Keratinocyte (primary cell): ENCODE data around the gene TTC23L. TPM values are rescaled to one million over a fixed set of nuclear protein-coding genes. Genes with fewer than 3 reads are reported as not detected.

Experiments
- DNase-seq: peaks from one replicate; pipeline ENCODE4 v3.0.0-alpha.2; 2011; ENCODE audit warnings: low read depth, missing footprints, low spot score
- FAIRE-seq: peaks from 2 replicates; lab custom pipeline; 2011; peaks lifted over from hg19 to GRCh38; lab: Jason Lieb, UNC
- H2AFZ ChIP-seq: 2 replicates; pipeline ENCODE4 v1.6.0; 2012; ENCODE audit warnings: low read length, control low read depth, inconsistent platforms; ENCODE audit not compliant: control insufficient read depth
- H3K27ac ChIP-seq: 2 replicates; pipeline ENCODE4 v1.5.1; 2011; ENCODE audit warnings: low read length; ENCODE audit not compliant: control insufficient read depth, insufficient read depth
- H3K27me3 ChIP-seq: 3 replicates; pipeline ENCODE4 v1.6.0; 2011; ENCODE audit warnings: low read length; ENCODE audit not compliant: control insufficient read depth, insufficient read depth; ENCODE audit errors: extremely low read depth
- H3K36me3 ChIP-seq, 2 experiments: 2 replicates in 1 of 2; 3 replicates in 1 of 2; pipeline ENCODE4 v1.5.1; 2011; ENCODE audit warnings: low read length in 2 of 2, mild to moderate bottlenecking in 1 of 2; ENCODE audit not compliant: control insufficient read depth in 2 of 2, insufficient read depth in 2 of 2; ENCODE audit errors: extremely low read depth in 1 of 2
- H3K4me1 ChIP-seq: 3 replicates; pipeline ENCODE4 v1.5.1; 2011; ENCODE audit warnings: low read length; ENCODE audit not compliant: control insufficient read depth, insufficient read depth; ENCODE audit errors: extremely low read depth
- H3K4me2 ChIP-seq: 3 replicates; pipeline ENCODE4 v1.6.0; 2011; ENCODE audit warnings: low read depth, low read length; ENCODE audit not compliant: control insufficient read depth, insufficient read depth; ENCODE audit errors: extremely low read depth
- H3K4me3 ChIP-seq, 3 experiments: fragments of 200-600 bp in 1 of 3; sonication (generic) in 1 of 3; 2 replicates in 2 of 3; 3 replicates in 1 of 3; pipeline ENCODE4 v1.5.1; 2011 to 2016; ENCODE audit warnings: low read length in 3 of 3, mild to moderate bottlenecking in 3 of 3, control low read depth in 2 of 3, inconsistent platforms in 1 of 3, low read depth in 1 of 3, mixed read lengths in 1 of 3, mixed run types in 1 of 3, moderate library complexity in 1 of 3; ENCODE audit not compliant: control insufficient read depth in 2 of 3, insufficient read depth in 2 of 3; ENCODE audit errors: extremely low read depth in 1 of 3
- H3K79me2 ChIP-seq: 2 replicates; pipeline ENCODE4 v1.6.0; 2012; ENCODE audit warnings: low read length; ENCODE audit not compliant: control insufficient read depth, insufficient read depth
- H3K9ac ChIP-seq: 3 replicates; pipeline ENCODE4 v1.6.0; 2011; ENCODE audit warnings: low read length; ENCODE audit not compliant: control insufficient read depth, insufficient read depth; ENCODE audit errors: extremely low read depth
- H3K9me1 ChIP-seq: 3 replicates; pipeline ENCODE4 v1.6.0; 2011; ENCODE audit warnings: low read length; ENCODE audit not compliant: control insufficient read depth, insufficient read depth; ENCODE audit errors: extremely low read depth
- H3K9me3 ChIP-seq: 2 replicates; pipeline ENCODE4 v1.5.1; 2012; ENCODE audit warnings: low read depth, low read length; ENCODE audit not compliant: control insufficient read depth
- H4K20me1 ChIP-seq: 3 replicates; pipeline ENCODE4 v1.6.0; 2011; ENCODE audit warnings: low read length; ENCODE audit not compliant: control insufficient read depth, insufficient read depth; ENCODE audit errors: extremely low read depth
- CTCF ChIP-seq, 3 experiments: IDR thresholded peaks in 1 of 3; conservative IDR thresholded peaks in 1 of 3; optimal IDR thresholded peaks in 1 of 3; 2 replicates in 2 of 3; 3 replicates in 1 of 3; pipeline versions ENCODE3 to v1.5.1; 2011; ENCODE audit warnings: low read length in 3 of 3, mild to moderate bottlenecking in 3 of 3, moderate library complexity in 2 of 3, control low read depth in 1 of 3, inconsistent platforms in 1 of 3; ENCODE audit not compliant: insufficient read depth in 2 of 3; ENCODE audit errors: extremely low read depth in 1 of 3
- EZH2 ChIP-seq: IDR thresholded peaks from one replicate; pipeline ENCODE4 v1.6.1; 2012; ENCODE audit warnings: inconsistent platforms, mild to moderate bottlenecking, low read length, moderate library complexity
- dilution Hi-C: fragments of 300-500 bp; cut with MboI; formaldehyde crosslinking; loops from one replicate; pipeline ENCODE4 v1.7.0; 2020; ENCODE audit warnings: low sequenced_read_pairs; ENCODE audit not compliant: extremely low pct_ligation_motif_present
- polyA plus RNA-seq, 5 experiments: library from polyadenylated mRNA; depleted of rRNA in 3 of 5; stranded (reverse) in 3 of 5; stranded (forward) in 1 of 5; unstranded in 1 of 5; fragments of >200 nt; gene quantifications; 1 replicate in 1 of 5; 2 replicates in 3 of 5; 3 replicates in 1 of 5; pipeline versions ENCODE4 v1.2.1 to v1.2.3, GENCODE V29; 2011 to 2012; ENCODE audit warnings: missing spikeins in 2 of 5, low read depth in 1 of 5, low replicate concordance in 1 of 5

Gene TTC23L
- polyA plus RNA-seq, 1 donor (not counting 4 experiments of a cell fraction or from before 2014, with no cell fraction given), result 0.12 TPM

GRCh38 chr5:34811706-34812105, 27.3 kb upstream of the TTC23L start:
- H2AFZ ChIP-seq, result no peak overlapping the region
- no peak overlapping the region for H3K4me2 ChIP-seq
- no peaks in the 10 kb centered on the region for H4K20me1 ChIP-seq
- no peak overlapping the region for H3K27ac ChIP-seq
- no peaks in the 10 kb centered on the region for H3K27me3 ChIP-seq
- H3K4me3 ChIP-seq, result no peak overlapping the region
- no peak for FAIRE-seq
- TF ChIP-seq EZH2, result no peak
- TF ChIP-seq CTCF (optimal IDR thresholded peaks at IDR 0.05 in 1 of 3, IDR thresholded peaks at IDR 0.05 in 1 of 3, conservative IDR thresholded peaks at IDR 0.05 in 1 of 3; ENCODE audit: extremely low read depth in 1 of 3, insufficient read depth in 2 of 3, low read length in 3 of 3), result no peak
- H3K79me2 ChIP-seq, result no peaks in the 10 kb centered on the region
- peaks cover 5 to 6% of the 10 kb centered on the region in 2 experiments for H3K36me3 ChIP-seq
- DNase-seq, result no peak
- H3K4me1 ChIP-seq, result no peaks in the 10 kb centered on the region
- no peaks in the 10 kb centered on the region for H3K9me1 ChIP-seq
- no peak overlapping the region for H3K9ac ChIP-seq
- H3K9me3 ChIP-seq, result no peaks in the 10 kb centered on the region
- dilution Hi-C loops, result no loop called here

- H3K4me1 ChIP-seq, result no peaks in the 10 kb centered on the region
- FAIRE-seq (no peak), DNase-seq (no peak)
- H3K4me2 ChIP-seq, result no peak overlapping the region
- H3K9me1 ChIP-seq, result no peaks in the 10 kb centered on the region
- no peak overlapping the region for H3K4me3 ChIP-seq
- H3K79me2 ChIP-seq, result no peaks in the 10 kb centered on the region
- dilution Hi-C loops, result no loop called here
- no peak overlapping the region for H3K9ac ChIP-seq
- no peaks in the 10 kb centered on the region for H3K27me3 ChIP-seq
- TF ChIP-seq EZH2 (no peak), CTCF (optimal IDR thresholded peaks at IDR 0.05 in 1 of 3, IDR thresholded peaks at IDR 0.05 in 1 of 3, conservative IDR thresholded peaks at IDR 0.05 in 1 of 3; ENCODE audit: extremely low read depth in 1 of 3, insufficient read depth in 2 of 3, low read length in 3 of 3) (no peak)
- H3K9me3 ChIP-seq, result no peaks in the 10 kb centered on the region
- no peak overlapping the region for H2AFZ ChIP-seq
- H4K20me1 ChIP-seq, result no peaks in the 10 kb centered on the region
- no peak overlapping the region for H3K27ac ChIP-seq
- H3K36me3 ChIP-seq, result peaks cover 5 to 6% of the 10 kb centered on the region in 2 experiments
Measured at GRCh38 chr5:34813509-34813908, 25.5 kb upstream of the TTC23L start.
